ENCODE data around the gene SKIC8.

DNA sequence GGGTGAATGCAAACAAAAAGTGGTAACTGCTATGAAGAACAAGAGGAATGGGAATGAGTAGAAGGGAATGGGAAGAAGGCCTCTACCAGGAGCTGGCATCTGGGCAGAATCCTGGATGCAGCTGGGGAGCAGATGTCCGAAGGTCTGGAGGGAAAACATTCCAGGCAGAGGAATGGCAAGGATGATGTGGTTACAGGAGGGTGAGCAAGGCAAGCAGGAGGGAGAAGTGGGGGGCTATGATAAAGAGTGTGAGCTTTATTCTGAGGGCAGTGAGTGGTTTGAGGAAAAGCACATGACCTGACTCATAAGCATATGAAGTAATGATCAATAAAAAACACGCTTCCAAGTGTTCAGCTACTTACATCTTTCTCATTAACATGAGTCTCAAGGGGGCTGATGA, 17.1 kb downstream of the SKIC8 start:
- TF ChIP-seq, protein P1, sequence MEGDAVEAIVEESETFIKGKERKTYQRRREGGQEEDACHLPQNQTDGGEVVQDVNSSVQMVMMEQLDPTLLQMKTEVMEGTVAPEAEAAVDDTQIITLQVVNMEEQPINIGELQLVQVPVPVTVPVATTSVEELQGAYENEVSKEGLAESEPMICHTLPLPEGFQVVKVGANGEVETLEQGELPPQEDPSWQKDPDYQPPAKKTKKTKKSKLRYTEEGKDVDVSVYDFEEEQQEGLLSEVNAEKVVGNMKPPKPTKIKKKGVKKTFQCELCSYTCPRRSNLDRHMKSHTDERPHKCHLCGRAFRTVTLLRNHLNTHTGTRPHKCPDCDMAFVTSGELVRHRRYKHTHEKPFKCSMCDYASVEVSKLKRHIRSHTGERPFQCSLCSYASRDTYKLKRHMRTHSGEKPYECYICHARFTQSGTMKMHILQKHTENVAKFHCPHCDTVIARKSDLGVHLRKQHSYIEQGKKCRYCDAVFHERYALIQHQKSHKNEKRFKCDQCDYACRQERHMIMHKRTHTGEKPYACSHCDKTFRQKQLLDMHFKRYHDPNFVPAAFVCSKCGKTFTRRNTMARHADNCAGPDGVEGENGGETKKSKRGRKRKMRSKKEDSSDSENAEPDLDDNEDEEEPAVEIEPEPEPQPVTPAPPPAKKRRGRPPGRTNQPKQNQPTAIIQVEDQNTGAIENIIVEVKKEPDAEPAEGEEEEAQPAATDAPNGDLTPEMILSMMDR (IDR thresholded peaks at IDR 0.05; ENCODE audit: poor library complexity) = no peak
- TF ChIP-seq EZH2 (IDR thresholded peaks at IDR 0.05; ENCODE audit: borderline replicate concordance) = no peak
- TF ChIP-seq EZH2phosphoT487 (IDR thresholded peaks at IDR 0.05; ENCODE audit: low read depth, severe bottlenecking, unreplicated experiment) = no peak

Data from hepatocyte (in vitro differentiated cells).